Spleen (tissue), 11 donors: ENCODE results near the gene DIAPH1. TPM values are rescaled to one million over a fixed set of nuclear protein-coding genes. Genes with fewer than 3 reads are reported as not detected.

Experiments
- DNase-seq: peaks from one replicate; pipeline ENCODE4 v3.0.0-alpha.2; 2020
- H3K27ac ChIP-seq, 8 donors: fragments of 200-600 bp; sonication (generic) in 7 of 8; 1 replicate in 4 of 8; 2 replicates in 4 of 8; pipeline versions ENCODE4 v1.5.0 to v1.8.0; 2016 to 2021; ENCODE audit warnings: inconsistent platforms in 4 of 8, mild to moderate bottlenecking in 4 of 8, moderate library complexity in 1 of 8
- H3K27me3 ChIP-seq, 7 donors: fragments of 200-600 bp; sonication (generic) in 6 of 7; replicated peaks in 1 of 7; 1 replicate in 4 of 7; 2 replicates in 3 of 7; pipeline versions ENCODE4 v1.5.0 to v1.8.0; 2016 to 2021; ENCODE audit warnings: inconsistent platforms in 3 of 7, mild to moderate bottlenecking in 1 of 7
- H3K36me3 ChIP-seq, 6 donors: fragments of 200-600 bp; sonication (generic) in 5 of 6; 1 replicate in 4 of 6; 2 replicates in 2 of 6; pipeline versions ENCODE4 v1.5.0 to v1.8.0; 2016 to 2021; ENCODE audit warnings: inconsistent platforms in 2 of 6
- H3K4me1 ChIP-seq, 6 donors: fragments of 200-600 bp; sonication (generic) in 5 of 6; 1 replicate in 3 of 6; 2 replicates in 3 of 6; pipeline versions ENCODE4 v1.5.0 to v1.8.0; 2016 to 2021; ENCODE audit warnings: inconsistent platforms in 3 of 6
- H3K4me3 ChIP-seq, 8 donors: fragments of 200-600 bp; sonication (generic) in 7 of 8; 1 replicate in 4 of 8; 2 replicates in 4 of 8; pipeline versions ENCODE4 v1.5.0 to v1.8.0; 2016 to 2021; ENCODE audit warnings: inconsistent platforms in 4 of 8, mild to moderate bottlenecking in 4 of 8, moderate library complexity in 2 of 8
- H3K9me3 ChIP-seq, 8 donors: fragments of 200-600 bp; sonication (generic) in 7 of 8; 1 replicate in 4 of 8; 2 replicates in 4 of 8; pipeline versions ENCODE4 v1.5.0 to v1.8.0; 2016 to 2021; ENCODE audit warnings: inconsistent platforms in 4 of 8
- CTCF ChIP-seq, 11 experiments: fragments of 200-600 bp in 7 of 11; fragments of 450-650 bp in 4 of 11; sonication (generic) in 4 of 11; IDR thresholded peaks in 8 of 11; conservative IDR thresholded peaks in 3 of 11; 1 replicate in 7 of 11; 2 replicates in 4 of 11; pipeline versions ENCODE4 v1.4.0 to v1.8.0; 2016 to 2021; ENCODE audit warnings: antibody characterized with exemption in 11 of 11, inconsistent platforms in 4 of 11, mild to moderate bottlenecking in 1 of 11
- POLR2A ChIP-seq, 3 donors: fragments of 450-650 bp; IDR thresholded peaks; one replicate each; pipeline ENCODE4 v1.5.1; 2017; ENCODE audit warnings: antibody characterized with exemption in 3 of 3, mild to moderate bottlenecking in 1 of 3
- POLR2AphosphoS5 ChIP-seq, 3 donors: sonication (generic); formaldehyde crosslinking; IDR thresholded peaks; one replicate each; pipeline ENCODE4 v1.5.1; 2017; ENCODE audit warnings: antibody characterized with exemption in 3 of 3
- WGBS, 5 donors: extraction: QIAGEN DNeasy Blood & Tissue Kit in 3 of 5; methylation state at CpG; one replicate each; pipeline versions ENCODE4 v1.1.5 to v1.1.7; 2013 to 2018; 5-methylcytosine and 5-hydroxymethylcytosine counted together
- intact Hi-C: fragments of 100-400 bp; cut with DNase I; formaldehyde crosslinking; loops from one replicate; pipeline ENCODE4 v1.15.0; 2023; ENCODE audit warnings: low total_unique reads
- polyA plus RNA-seq, 3 donors: library from polyadenylated mRNA; stranded (reverse); fragments of 200-250 nt; gene quantifications; one replicate each; pipeline ENCODE4 v1.2.1, GENCODE V29; 2013
- total RNA-seq, 7 donors: library from RNA; depleted of rRNA in 3 of 7; stranded (reverse); fragments of >200 nt in 3 of 7; fragmentation: NEBNext Ultra II Directional in 4 of 7; extraction: Animal tissue kit (Norgen Biotek cat#: 25700) in 4 of 7; gene quantifications; one replicate each; pipeline versions ENCODE4 v1.1.0 to v1.2.1, GENCODE V29; 2016 to 2021
- donor health status: healthy with polysubstance abuse.
- donor health status: DM: no; HTN: no; CAD: no; lungs with moderate emphysema.
- donor health status: DM: no; HTN: no; CAD: no.
- donor health status: Bipolar disorder and iron deficiency.
- donor health status: healthy.
- donor health status: DM: no; HTN: no; CAD: no.
- donor health status: DM: yes; HTN: yes; CAD: no.

Gene DIAPH1
- total and polyA plus RNA-seq, 10 donors: 35.4 to 123 (median 81.5) TPM

- peak overlapping the region in 4 of 8 donors; percentile 13 to 67 (median 34) for H3K27ac ChIP-seq
- TF ChIP-seq CTCF (IDR thresholded peaks at IDR 0.05 in 8 of 11, conservative IDR thresholded peaks at IDR 0.05 in 3 of 11) (no peak), POLR2AphosphoS5 (IDR thresholded peaks at IDR 0.05) (no peak), POLR2A (IDR thresholded peaks at IDR 0.05) (no peak)
- H3K36me3 ChIP-seq: peaks cover 0 to 26% (median 4%) of the 10 kb centered on the region in 6 donors
- H3K4me3 ChIP-seq: no peak overlapping the region
- DNase-seq: no peak
- 92 to 98% (median 96%) methylated on average over 2 of the region's 2 CpGs for WGBS, 5 donors
- peaks cover 13 to 86% (median 60%) of the 10 kb centered on the region in 6 donors for H3K4me1 ChIP-seq
- H3K27me3 ChIP-seq: no peaks in the 10 kb centered on the region
- intact Hi-C loops: no loop called here
- H3K9me3 ChIP-seq: peaks cover 0 to 9% (median 0%) of the 10 kb centered on the region in 8 donors
These were observed 21.0 kb downstream of the DIAPH1 start for GRCh38 chr5:141597814-141598213.

- Histone ChIP-seq H3K27ac (peak overlapping the region in 4 of 8 donors; percentile 13 to 67 (median 34)), H3K36me3 (peaks cover 0 to 26% (median 4%) of the 10 kb centered on the region in 6 donors), H3K4me3 (no peak overlapping the region), H3K4me1 (peaks cover 12 to 86% (median 59%) of the 10 kb centered on the region in 6 donors), H3K9me3 (peaks cover 0 to 9% (median 0%) of the 10 kb centered on the region in 8 donors), H3K27me3 (no peaks in the 10 kb centered on the region)
- TF ChIP-seq POLR2A (IDR thresholded peaks at IDR 0.05) (no peak), POLR2AphosphoS5 (IDR thresholded peaks at IDR 0.05) (no peak), CTCF (IDR thresholded peaks at IDR 0.05 in 8 of 11, conservative IDR thresholded peaks at IDR 0.05 in 3 of 11) (no peak)
- intact Hi-C loops: no loop called here
- WGBS, 5 donors: 28 to 55% (median 35%) methylated on average over 2 of the region's 2 CpGs
- no peak for DNase-seq
These were observed 21.4 kb downstream of the DIAPH1 start for GRCh38 chr5:141597394-141597793.

GRCh38 chr5:141596867-141597266, 21.9 kb downstream of the DIAPH1 start:
- TF ChIP-seq POLR2A (IDR thresholded peaks at IDR 0.05) (no peak), POLR2AphosphoS5 (IDR thresholded peaks at IDR 0.05) (no peak), CTCF (IDR thresholded peaks at IDR 0.05 in 8 of 11, conservative IDR thresholded peaks at IDR 0.05 in 3 of 11) (no peak)
- H3K36me3 ChIP-seq: peaks cover 0 to 26% (median 4%) of the 10 kb centered on the region in 6 donors
- 88 to 100% (median 97%) methylated on average over 1 of the region's 1 CpG for WGBS, 5 donors
- H3K4me1 ChIP-seq: peaks cover 13 to 86% (median 59%) of the 10 kb centered on the region in 6 donors
- peak overlapping the region in 2 of 8 donors; percentile 42 to 67 for H3K27ac ChIP-seq
- DNase-seq: no peak
- H3K27me3 ChIP-seq: no peaks in the 10 kb centered on the region
- H3K4me3 ChIP-seq: no peak overlapping the region
- H3K9me3 ChIP-seq: peaks cover 0 to 9% (median 0%) of the 10 kb centered on the region in 8 donors
- intact Hi-C loops: no loop called here

- no peaks in the 10 kb centered on the region for H3K9me3 ChIP-seq
- H3K4me1 ChIP-seq: peaks cover 0 to 69% (median 24%) of the 10 kb centered on the region in 6 donors
- H3K36me3 ChIP-seq: peaks cover 4 to 48% (median 21%) of the 10 kb centered on the region in 6 donors
- 62 to 83% (median 74%) methylated on average over 2 of the region's 2 CpGs for WGBS, 5 donors
- H3K4me3 ChIP-seq: no peak overlapping the region
- no peak for TF ChIP-seq POLR2AphosphoS5 (IDR thresholded peaks at IDR 0.05)
- TF ChIP-seq CTCF (IDR thresholded peaks at IDR 0.05 in 8 of 11, conservative IDR thresholded peaks at IDR 0.05 in 3 of 11): no peak
- no peak for TF ChIP-seq POLR2A (IDR thresholded peaks at IDR 0.05)
- DNase-seq: no peak
- no peaks in the 10 kb centered on the region for H3K27me3 ChIP-seq
- H3K27ac ChIP-seq: peak overlapping the region in 5 of 8 donors; percentile 19 to 81 (median 63)
- intact Hi-C loops: no loop called here
These were observed 28.7 kb downstream of the DIAPH1 start for GRCh38 chr5:141590127-141590526.
